Ecto neural progenitor cell (in vitro differentiated cells): ENCODE measurements around the gene SYT13.

Source experiments
- DNase-seq: peaks from one replicate; pipeline ENCODE4 v3.0.0-alpha.2; 2018; ENCODE audit warnings: low spot score

SYT13 gene

DNA sequence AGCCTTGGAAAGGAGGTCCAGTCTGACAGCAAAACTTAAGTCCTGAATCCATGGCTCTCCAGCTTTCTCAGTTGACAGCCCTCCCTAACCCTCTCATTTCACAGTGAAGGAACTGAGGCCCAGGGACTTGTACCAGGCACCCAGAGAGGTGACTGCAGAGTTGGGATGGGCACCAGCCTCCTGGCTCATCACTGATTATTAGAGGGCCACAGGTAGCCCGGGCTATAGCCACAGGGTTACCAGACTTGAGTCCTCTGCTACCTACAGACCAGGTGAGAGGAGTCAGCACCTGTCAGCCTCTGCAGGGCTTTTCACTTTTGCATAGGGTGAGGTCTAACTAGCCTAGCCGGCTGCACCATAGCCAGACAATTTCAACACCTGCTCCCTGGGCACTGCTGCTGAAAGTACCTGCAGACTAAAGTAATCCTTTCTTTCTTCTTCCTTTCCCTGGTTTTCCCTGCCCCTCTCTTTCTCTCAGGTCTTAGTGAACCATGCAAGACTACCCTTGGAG, 37.6 kb downstream of the SYT13 start:
- no peak for DNase-seq

DNA sequence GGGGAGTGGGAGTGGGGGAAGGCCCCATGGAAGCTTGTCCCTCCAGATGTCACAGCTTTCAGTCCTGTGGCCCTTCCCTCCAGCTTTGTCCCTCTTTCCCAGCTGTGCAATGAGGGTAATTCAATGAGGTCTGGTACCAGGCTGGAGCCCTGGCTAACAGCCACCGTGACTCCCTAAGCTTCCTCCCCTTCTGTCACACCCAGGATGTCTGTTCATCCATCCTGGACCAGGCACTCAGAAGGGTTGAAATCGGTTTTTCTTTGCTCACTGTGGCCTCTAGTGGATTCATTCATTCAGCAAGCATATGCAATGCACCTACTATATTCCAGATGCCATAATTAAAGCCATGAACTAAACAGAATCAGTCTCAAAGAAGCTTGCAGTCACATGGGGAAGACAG, 38.7 kb downstream of the SYT13 start:
- DNase-seq: no peak

DNA sequence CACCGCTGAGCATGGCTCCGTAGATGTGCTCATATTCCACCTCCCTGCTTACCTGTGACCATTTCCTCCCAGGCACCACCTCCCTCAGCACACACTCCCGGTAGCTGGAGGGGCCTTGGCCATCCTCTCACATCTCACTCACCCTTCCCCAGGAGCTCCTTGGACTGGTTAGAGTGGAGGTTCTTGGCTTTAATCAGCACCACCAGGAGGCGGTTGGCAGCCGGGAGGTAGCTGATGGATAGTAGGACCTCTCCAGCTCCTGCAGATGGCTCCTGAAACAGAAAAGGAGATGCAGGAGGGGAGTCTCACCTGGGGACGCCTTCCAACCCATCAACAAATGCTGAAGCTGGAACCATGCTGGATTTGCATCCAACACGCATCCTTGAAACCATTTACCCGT, 39.9 kb downstream of the SYT13 start:
- no peak for DNase-seq

DNA sequence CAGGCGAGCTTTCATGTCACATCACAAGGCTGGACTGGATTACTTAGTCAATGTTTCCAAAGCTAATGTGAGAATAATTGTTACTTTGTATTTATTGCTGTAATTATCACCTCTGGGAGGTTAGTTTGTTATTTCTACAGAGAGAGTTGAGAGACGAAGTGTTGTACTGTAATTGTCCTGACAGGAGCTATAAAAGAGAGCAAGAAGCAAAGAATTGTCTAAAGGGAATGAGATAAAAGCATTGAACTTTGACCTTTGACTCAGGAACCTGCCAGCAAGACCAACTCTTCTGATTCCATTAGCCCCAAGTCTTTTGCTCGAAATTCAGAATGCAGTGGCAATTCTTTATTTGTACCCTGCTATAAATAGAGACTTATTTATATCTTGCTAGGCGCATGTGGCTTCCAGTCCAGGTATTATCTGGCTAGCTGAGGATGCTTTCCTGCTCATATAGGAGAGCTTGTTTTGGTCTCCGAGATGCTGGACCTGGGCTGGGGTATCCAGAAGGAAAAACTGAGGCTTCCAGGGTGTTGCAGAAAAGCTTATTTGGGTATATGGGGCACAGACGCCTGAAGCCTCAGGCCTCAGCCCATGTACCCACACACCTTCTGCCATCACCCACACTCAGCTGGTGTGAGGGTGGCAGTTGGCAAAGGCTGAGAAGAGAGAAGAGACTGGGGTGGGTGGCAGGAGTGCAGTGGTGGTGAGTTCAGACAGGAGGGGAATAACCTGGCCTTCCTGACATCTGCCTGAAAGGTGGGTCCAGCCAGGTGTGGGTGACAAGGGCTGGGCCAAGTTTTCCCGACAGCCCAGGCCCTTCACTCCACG, 40.7 kb downstream of the SYT13 start:
- DNase-seq: no peak

DNA sequence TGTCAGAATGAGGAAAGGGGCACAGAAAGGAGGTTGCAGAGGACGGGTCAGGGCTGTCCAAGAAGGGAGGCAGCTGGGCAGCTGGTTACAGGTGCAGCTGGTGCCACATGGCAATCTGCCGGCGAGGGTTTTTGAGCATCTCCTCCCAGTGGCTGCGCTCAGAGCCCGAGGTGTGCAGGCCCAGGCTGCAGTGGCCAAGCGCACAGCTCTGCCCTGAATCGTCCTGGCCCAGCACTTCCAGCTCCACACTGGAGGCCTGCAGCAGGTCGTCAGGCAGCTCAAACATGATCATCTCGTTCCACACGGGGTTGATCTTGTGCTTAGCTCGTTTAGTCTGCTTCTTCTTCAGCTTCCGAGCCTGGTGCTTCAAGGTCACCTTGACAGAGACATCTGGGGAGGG, 42.2 kb downstream of the SYT13 start:
- no peak for DNase-seq

DNA sequence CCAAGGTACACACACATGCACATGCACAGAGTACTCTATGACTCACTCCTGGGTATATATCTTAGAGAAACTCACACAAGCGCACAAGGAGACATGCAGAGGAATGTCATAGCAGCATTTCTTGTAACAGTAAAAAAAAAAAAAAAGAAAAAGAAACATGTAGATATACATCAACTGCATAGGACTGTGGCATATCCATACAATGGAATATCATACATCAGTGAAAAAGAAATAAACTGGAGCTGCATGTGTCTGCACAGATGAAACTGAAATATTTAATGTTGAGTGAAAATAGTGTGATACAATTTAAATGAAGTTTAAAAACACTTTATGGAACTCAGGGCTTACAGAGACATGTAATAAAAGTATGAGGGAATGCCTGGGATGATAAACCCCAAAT, 46.4 kb downstream of the SYT13 start:
- no peak for DNase-seq

DNA sequence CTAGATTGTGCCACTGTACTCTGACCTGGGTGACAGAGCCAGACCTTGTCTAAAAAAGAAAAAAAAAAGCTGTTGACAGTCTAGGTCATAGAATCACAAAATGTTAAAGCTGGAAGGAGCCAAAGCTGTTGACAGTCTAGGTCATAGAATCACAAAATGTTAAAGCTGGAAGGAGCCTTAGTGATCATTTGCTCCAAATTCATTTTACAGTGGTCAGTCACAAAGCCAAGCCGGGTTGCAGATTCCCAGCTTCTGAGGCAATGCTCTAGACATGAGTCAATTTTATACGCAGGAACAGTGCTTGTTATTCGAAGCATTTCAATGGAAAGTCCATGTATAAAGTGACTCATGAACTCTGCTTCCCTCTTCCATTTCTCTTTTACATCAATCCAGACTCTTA, 47.4 kb downstream of the SYT13 start:
- no peak for DNase-seq

- no peak for DNase-seq
Observed at GRCh38 chr11:45237711-45238315, 48.3 kb downstream of the SYT13 start.

DNA sequence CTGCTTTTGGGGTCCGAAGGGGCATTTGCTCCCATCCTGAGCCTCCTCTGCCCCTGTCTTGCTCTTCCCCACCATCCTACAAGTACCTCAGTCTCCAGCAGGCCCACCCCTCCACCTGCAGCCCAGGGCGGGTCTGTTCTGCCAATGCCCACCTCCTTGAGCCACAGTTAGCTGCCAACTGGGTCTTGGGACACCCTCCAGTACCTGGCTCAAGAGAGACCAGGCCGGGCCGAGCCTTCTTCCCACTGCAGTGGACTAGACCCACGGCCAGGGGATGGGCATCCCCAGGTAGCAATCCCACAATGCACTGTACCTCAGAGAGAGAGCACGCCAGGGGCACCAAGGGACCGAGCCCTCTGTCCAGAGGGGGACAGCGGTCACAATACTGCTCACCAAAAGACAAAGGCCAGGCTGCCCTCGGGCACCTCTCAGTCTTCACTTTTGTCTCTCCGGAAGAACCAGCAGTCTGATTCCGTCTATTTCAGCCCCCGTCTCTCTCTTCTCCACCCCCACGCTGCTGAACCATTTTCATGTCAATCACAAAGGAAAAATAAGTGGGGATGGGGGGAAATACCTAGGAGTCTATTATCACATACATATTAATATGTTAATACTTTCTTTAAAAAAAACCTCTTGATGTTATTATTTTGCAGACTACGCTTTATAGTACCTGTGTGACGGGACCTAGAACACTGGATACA, 51.7 kb downstream of the SYT13 start:
- no peak for DNase-seq

- DNase-seq: no peak
Observed at GRCh38 chr11:45233804-45234170, 52.4 kb downstream of the SYT13 start.

DNA sequence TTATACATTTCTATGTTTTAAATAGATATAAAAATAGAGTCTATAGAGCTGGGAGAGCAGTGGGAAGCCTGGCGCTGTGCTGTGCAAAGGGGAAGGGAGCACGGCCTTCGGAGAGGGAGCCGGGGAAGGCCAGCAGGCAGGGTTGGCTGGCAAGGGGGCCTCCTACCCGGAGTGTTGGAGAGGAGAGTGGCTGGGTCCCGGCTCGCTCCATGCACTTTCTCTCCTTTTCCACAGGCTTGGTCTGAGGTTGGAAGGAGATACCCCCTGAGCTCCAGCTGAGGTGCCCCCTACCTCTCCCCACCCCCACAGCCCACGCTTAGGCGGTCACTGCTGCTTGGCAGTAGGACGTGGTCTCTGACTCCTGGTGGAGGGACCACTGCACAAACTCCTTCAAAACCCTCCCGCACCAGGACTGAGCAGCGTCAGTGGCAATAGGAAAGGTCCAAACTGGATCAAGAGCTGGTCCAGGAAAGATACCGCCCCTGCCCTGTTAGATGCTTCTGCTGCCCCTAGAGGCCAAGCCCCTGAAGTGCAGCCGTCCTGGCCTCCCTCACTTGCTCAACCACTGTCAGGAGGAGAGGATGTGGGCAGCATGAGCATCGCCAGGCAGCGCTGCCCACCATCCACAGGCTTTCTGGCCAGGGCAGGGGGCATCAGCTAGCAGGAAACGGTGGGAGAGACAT, 52.9 kb downstream of the SYT13 start:
- peak; percentile 84 for DNase-seq

- no peak for DNase-seq
Observed at GRCh38 chr11:45232341-45233080, 53.6 kb downstream of the SYT13 start.

DNA sequence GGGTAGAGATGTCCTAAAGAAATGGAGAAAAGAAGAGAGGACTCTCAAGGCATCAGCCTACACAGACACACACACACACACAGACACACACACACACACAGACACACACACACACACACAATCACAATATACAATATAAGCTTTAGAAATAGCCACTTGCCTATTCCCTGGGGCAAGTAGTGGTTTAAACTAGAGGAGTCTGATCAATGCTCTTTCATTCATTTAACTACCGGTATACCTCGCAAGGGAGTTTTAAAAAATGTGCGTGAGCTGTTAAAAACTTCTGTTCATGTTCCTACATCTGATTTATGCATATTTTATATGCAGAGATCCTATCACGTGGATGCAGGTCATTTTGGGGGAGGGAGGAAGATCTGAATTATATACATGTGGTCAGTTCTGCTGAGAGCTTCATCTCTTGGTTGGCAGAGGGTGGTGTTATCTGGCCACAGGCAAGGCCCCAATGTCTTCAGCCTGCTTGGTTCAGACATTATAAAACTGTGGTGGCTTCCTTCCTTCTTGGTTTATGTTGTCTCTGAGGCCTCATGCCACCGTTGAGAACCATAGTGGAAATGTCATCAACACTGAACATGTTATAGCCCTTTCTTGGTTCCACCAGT, 56.6 kb downstream of the SYT13 start:
- DNase-seq: no peak

GRCh38 chr11:45227836-45228235, 58.3 kb downstream of the SYT13 start:
- no peak for DNase-seq

- no peak for DNase-seq
Observed at GRCh38 chr11:45226901-45227300, 59.2 kb downstream of the SYT13 start.

- DNase-seq: no peak
Observed at GRCh38 chr11:45225961-45226871, 59.9 kb downstream of the SYT13 start.

- no peak for DNase-seq
Observed at GRCh38 chr11:45225277-45225676, 60.9 kb downstream of the SYT13 start.

GRCh38 chr11:45224766-45225165, 61.4 kb downstream of the SYT13 start:
- no peak for DNase-seq

- no peak for DNase-seq
Observed at GRCh38 chr11:45223496-45223895, 62.6 kb downstream of the SYT13 start.

DNA sequence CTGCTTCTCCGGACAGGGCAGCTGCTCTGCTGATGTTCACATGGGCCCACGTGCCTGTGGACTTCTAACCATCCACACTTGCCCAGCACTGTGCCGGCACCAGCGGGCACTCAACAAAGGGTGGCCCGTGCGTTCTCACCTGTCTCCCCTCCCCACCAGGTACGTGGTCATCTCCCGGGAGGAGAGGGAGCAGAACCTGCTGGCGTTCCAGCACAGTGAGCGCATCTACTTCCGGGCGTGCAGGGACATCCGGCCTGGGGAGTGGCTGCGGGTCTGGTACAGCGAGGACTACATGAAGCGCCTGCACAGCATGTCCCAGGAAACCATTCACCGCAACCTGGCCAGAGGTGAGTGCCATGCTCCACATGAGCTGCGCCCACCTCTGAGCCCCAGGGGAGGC, 66.7 kb downstream of the SYT13 start:
- no peak for DNase-seq
